ENCODE data around the gene ZNF778. TPM values are rescaled to one million over a fixed set of nuclear protein-coding genes. Genes with fewer than 3 reads are reported as not detected.

ZNF778 gene
- total and polyA plus RNA-seq, 11 donors: 1.6 to 14.6 (median 9.2) TPM

GRCh38 chr16:89170346-89171215 is 46.9 kb upstream of the ZNF778 start:
- DNase-seq: peak in 1 of 5 donors; percentile 64
- intact Hi-C loops (cut with DNase I): loop anchor here in 1 of 10 donors (5.0 kb wide), 1 partner anchor 428 kb away; no protein-coding TSS in a partner anchor
- Histone ChIP-seq H3K9me3 (no peaks in the 10 kb centered on the region), H3K4me3 (peak overlapping the region in 10 of 12 donors; percentile 5 to 44 (median 40)), H3K27ac (no peak overlapping the region), H3K27me3 (peaks cover 4 to 61% (median 29%) of the 10 kb centered on the region in 9 donors), H3K36me3 (no peaks in the 10 kb centered on the region), H3K4me1 (peaks cover 0 to 20% (median 12%) of the 10 kb centered on the region in 12 donors)
- ATAC-seq: no peak
- TF ChIP-seq POLR2A (IDR thresholded peaks at IDR 0.05): no peak
- TF ChIP-seq CTCF (IDR thresholded peaks at IDR 0.05): no peak
- 13 to 18% (median 15%) methylated on average over 26 to 34 of the region's 34 CpGs for WGBS, 4 donors

- peaks cover 0 to 20% (median 12%) of the 10 kb centered on the region in 12 donors for H3K4me1 ChIP-seq
- H3K36me3 ChIP-seq: no peaks in the 10 kb centered on the region
- WGBS, 4 donors: 5 to 9% (median 7%) methylated on average over 32 to 74 of the region's 74 CpGs
- intact Hi-C loops (cut with DNase I): loop anchor here in 1 of 10 donors (5.0 kb wide), 1 partner anchor 429 kb away; no protein-coding TSS in a partner anchor
- H3K27ac ChIP-seq: no peak within 1 kb of the TSS
- TF ChIP-seq POLR2A (IDR thresholded peaks at IDR 0.05) (no peak), CTCF (IDR thresholded peaks at IDR 0.05) (no peak)
- no peaks in the 10 kb centered on the region for H3K9me3 ChIP-seq
- peak; percentile 85 to 95 (median 92) for DNase-seq
- H3K4me3 ChIP-seq: peak within 1 kb of the TSS in 10 of 12 donors; percentile 5 to 44 (median 40)
- H3K27me3 ChIP-seq: peaks cover 4 to 61% (median 29%) of the 10 kb centered on the region in 9 donors
- peak; percentile 91 to 96 (median 94) for ATAC-seq
Measured at GRCh38 chr16:89171216-89172170, 46.0 kb upstream of the ZNF778 start, which contains the start of gene CDH15. CDH15 (plus strand) TSS chr16:89171748; CDS start chr16:89171832, 84 bp downstream.

- no peaks in the 10 kb centered on the region for H3K9me3 ChIP-seq
- no peak for TF ChIP-seq POLR2A (IDR thresholded peaks at IDR 0.05)
- TF ChIP-seq CTCF (IDR thresholded peaks at IDR 0.05): no peak
- intact Hi-C loops (cut with DNase I): loop anchor here in 1 of 10 donors (5.0 kb wide), 1 partner anchor 430 kb away; no protein-coding TSS in a partner anchor
- peaks cover 0 to 19% (median 11%) of the 10 kb centered on the region in 12 donors for H3K4me1 ChIP-seq
- DNase-seq: peak in 1 of 5 donors; percentile 28
- H3K4me3 ChIP-seq: no peak overlapping the region
- H3K27ac ChIP-seq: no peak overlapping the region
- peaks cover 4 to 61% (median 29%) of the 10 kb centered on the region in 9 donors for H3K27me3 ChIP-seq
- 67 to 84% (median 77%) methylated on average over 3 to 11 of the region's 11 CpGs for WGBS, 4 donors
- no peak for ATAC-seq
- H3K36me3 ChIP-seq: no peaks in the 10 kb centered on the region
Measured at GRCh38 chr16:89172171-89172527, 45.4 kb upstream of the ZNF778 start.
